NCI-H524 treated with DMSO at 0.1 percent for 48 hours (cell line): ENCODE results near the gene PARP9.
"Not testable (repeated sequence)": the region's sequence is repeated elsewhere in the genome, so short reads cannot be mapped to it uniquely, and the experiment has no call there.

ENCODE experiments used
- DNase-seq: peaks from one replicate; lab custom pipeline; 2025; lab: John Stamatoyannopoulos, UW

Gene PARP9

DNA sequence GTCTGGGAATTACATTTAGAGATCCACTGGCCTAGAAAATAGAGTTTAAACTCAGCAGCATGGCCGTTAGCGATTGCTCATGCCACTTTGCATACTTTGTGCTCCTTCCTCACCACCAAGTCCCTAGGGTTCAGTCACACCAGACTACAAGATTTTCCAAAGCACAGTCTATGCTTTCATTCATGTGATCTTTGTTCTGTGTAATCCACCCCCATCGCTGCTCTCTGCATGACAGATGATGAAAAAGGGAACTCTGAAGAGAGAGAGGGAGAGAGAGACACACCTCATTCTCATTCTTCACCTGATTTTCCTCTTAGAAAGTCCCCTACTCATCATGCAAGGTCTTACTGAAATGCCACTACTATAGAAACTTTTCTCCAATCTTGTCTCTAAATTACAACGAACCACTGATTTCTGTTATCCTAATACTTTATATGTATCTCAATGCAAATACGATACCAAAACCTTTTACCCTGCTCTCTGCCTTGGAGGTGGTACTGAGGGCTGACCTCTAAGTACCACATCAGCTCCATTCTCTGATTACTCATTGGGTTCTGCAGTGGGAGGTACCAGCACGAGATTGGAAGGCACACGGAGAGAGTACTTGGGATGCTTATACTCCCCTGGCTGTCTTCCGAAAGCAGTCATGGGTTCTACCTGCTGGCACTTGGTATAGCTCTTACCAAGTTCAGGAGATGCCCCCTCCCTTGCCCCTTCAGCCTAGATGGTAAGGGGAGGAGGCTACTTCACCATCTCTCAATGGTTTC lies 12.3 kb upstream of the PARP9 start:
- DNase-seq = no peak

DNA sequence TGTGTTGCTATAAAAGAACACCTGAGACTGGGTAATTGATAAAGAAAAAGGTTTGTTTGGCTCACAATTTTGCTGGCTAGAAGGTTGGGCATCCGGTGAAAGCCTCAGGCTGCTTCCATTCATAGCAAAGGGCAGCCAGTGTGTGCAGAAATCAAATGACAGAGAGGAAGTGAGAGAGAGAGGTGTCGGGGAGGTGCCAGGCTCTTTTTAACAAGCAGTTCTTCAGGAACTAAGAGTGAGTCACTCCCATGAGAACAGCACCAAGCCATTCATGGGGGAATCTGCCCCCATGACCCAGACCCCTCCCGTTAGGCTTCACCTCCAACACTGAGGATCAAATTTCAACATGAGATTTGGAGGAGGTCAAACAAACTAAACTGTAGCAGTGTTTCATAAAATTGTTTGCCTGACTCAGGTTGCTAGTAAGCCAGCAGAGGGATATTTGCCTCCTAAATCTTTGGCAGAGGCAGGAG lies 8.9 kb upstream of the PARP9 start:
- DNase-seq = no peak

GRCh38 chr3:122568755-122569154 lies 4.7 kb upstream of the PARP9 start:
- DNase-seq = no peak

DNA sequence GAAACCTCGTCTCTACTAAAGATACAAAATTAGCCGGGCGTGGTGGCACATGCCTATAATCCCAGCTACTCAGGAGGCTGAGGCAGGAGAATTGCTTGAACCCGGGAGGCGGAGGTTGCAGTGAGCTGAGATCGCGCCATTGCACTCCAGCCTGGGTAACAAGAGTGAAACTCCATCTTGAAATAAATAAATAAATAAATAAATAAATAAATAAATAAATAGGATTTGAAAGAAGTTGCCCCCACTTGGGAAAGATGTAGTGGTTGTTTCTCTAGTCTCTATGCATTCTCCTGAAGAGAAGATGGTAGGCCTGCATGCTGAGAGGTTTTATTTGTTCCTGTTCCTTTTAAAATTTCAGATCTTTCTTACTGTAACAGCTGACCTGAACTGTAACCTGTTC lies 4.0 kb upstream of the PARP9 start:
- DNase-seq = not testable (repeated sequence)

GRCh38 chr3:122563717-122564025 lies 429 bp downstream of the PARP9 start:
- no peak for DNase-seq

DNA sequence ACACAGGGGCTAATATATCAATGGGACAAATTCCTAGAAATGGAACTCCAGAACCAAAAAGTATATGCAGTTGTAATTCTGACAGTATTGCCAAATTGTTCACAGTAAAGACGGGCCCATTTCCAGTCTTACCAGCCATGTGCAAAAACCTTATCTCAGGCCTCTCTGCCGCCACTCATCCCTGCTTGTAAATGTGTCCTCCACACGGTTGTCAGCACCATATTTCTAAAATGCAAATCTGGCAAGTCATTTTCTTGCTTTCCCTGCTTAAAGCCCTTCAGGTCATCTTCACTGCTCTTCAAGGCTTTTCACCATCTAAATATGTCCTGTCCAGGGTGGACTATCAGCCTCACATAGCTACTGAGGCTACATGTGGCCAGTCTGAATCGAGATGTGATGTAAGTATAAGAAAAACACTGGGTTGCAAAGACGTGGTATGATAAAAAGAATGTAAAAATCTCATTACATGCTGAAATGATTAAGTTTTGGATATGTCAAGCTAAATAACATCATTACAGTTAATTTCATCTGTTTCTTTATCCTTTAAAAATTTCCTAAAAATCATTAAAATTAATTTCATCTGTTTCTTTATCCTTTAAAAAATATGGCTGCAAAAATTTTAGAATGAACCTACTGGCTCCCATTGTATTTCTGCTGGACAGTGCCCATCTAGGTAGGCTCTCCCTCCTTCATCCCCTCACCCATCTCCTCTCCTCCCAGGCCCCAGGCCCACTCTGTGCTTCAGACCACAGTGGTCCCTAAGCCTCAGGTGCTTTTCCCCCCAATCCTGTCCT lies 980 bp downstream of the PARP9 start:
- DNase-seq = no peak

- DNase-seq = no peak
Measured at GRCh38 chr3:122560680-122561079, 3.4 kb downstream of the PARP9 start.

DNA sequence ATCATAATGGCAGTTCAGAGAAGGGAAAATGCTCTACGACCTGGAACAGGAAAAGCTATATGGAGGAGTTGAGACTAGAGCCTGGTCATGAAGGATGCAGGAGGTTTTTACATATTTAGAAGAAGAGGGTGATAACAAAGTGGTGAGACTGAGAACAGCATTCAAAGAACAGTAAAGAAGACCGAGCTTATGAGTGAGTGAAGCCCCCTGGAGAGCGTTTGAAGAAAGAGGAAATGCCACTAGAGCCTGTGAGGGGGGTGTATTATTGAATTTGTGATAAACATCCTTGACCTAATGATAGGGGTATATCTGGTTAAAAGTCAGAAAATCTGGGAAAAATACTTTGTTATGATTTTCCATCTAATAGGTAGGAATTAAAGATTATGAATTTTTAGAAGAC lies 4.2 kb downstream of the PARP9 start:
- DNase-seq = no peak

DNA sequence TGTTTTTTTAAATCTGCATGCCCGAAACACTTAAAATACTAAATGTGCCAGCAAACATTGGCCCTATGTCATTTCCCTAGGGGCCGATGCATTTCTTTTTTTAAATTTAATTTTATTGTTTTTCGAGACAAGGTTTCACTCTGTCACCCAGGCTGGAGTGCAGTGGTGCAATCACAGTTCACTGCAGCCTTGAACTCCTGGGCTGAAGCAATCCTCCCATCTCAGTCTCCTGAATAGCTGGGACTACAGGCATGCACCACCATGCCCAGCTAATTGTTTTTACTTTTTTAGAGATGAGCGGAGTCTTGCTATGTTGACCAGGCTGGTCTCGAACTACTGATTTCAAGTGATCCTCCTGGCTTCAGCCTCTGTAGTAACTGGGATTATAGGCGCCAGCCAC lies 5.5 kb downstream of the PARP9 start:
- no peak for DNase-seq

GRCh38 chr3:122557356-122557755 lies 6.7 kb downstream of the PARP9 start:
- DNase-seq = no peak

GRCh38 chr3:122555275-122556071 lies 8.6 kb downstream of the PARP9 start:
- DNase-seq = no peak

GRCh38 chr3:122553171-122553570 lies 10.9 kb downstream of the PARP9 start:
- no peak for DNase-seq

DNA sequence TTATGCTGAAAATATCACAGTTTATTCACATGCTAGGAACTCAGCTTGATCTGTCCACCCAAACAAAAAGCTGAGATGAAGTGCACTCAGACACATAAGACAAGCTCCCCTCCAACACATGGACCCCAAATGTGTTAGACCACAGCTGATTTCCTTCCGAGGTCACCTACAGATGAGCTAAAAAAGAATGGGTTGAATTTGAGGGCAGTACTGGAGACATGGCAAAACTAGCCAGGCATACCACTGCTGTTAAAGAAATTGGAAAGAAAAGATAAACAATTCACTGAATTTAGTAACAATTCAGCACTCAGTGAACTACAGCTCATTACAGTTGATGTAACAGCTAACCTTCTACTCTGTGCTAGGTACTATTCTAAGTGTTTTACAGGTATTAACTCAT lies 15.5 kb downstream of the PARP9 start:
- no peak for DNase-seq

DNA sequence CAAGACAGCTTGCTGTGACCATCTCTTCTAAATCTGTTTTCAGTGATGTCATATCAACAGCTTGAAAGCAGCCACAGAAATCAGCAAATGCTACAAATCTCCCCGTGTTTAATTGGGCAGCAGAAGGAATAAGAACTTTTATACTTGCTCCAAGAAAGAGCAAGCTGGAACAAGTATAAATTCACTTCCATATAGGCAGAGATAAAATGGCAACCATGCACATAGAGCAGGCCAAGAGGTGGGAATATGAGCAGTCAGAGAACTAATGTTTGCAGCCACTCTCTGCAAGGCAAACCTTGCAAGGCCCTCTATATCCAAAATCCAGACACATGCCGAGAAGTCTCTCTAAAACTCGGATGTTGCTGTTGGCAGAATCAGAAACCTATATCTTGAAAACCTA lies 16.0 kb downstream of the PARP9 start:
- no peak for DNase-seq

DNA sequence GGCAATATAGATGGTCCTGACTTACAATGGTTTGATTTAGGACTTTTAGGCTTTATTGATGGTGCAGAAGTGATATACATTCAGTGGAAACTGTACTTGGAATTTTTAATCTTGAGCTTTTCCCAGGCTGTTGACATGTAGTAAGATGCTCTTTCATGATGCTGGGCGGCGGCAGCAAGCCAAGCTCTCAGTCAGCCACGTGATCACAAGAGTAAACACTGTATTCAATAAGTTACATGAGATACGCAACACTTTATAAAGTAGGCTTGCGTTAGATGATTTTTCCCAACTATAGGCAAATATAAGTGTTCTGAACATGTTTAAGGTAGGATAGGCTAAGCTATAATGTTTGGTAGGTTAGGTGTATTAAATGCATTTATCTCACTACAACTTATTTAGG lies 17.9 kb downstream of the PARP9 start:
- no peak for DNase-seq

DNA sequence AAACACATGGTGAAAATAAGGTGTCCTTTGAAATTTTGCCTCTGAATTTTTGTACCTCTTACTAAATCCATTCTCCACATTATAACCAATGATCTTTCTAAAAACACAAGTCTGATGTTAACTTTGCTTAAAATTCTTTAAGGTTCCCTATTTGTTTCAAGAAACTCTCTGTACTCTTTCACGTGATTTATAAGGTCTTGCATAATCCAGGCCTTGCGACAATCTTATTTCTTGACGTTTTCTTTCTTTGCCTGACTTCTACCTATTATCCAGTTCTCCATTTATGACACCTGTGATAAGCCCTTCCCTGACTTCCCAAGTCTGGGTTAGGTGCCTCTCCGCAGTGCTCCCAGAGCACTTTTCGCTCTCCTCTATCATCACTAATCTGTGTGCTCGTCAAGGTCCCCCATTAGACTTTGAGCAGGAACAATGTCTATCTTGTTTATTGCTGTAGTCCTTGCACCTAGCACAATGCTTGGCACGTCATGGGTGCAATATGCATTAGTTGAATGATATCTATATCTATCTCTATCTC lies 25.1 kb downstream of the PARP9 start:
- DNase-seq = no peak

- DNase-seq = no peak
Measured at GRCh38 chr3:122536632-122537001, 27.5 kb downstream of the PARP9 start.

- no peak for DNase-seq
Measured at GRCh38 chr3:122535964-122536631, 28.0 kb downstream of the PARP9 start.

- no peak for DNase-seq
Measured at GRCh38 chr3:122533931-122534334, 30.2 kb downstream of the PARP9 start.

DNA sequence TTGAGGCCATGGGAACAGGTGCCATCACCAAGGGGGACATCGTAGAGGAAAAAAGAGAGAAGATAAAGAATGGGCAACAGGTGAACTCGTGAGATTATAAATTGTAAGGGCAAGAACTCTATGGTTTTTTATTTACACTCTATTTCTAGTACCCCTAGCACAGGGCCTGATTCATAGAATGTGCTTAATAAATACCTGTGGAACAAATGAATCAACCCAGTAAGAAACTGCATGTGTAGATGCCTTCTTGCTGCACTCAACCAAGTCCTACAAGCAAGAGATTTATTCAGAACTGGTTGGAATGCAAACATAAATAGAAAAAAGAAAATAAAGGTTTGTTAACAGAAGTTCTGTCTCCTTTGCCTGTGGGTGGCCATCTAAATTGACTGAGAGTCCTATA lies 30.6 kb downstream of the PARP9 start:
- DNase-seq = no peak

GRCh38 chr3:122530164-122530563 lies 33.9 kb downstream of the PARP9 start:
- DNase-seq = no peak

DNA sequence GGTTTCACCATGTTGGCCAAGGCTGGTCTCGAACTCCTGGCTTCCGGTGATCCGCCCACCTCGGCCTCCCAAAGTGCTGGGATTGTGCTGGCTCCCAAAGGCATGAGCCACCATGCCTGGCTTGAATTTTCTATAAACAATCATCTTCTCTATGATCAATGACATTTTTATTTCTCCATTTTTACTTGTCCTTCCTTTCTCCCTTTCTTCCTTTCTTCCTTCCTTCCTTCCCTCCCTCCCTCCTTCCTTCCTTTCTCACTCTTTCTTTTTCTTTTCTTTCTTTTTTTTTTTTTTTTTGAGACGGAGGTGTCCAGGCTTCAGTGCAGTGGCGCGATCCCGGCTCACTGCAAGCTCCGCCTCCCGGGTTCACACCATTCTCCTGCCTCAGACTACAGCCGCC lies 40.8 kb downstream of the PARP9 start:
- DNase-seq = no peak
